DND-41 (cell line): ENCODE measurements around the gene AP1G2.
"Not testable (repeated sequence)": the region's sequence is repeated elsewhere in the genome, so short reads cannot be mapped to it uniquely, and the experiment has no call there.

Source experiments
- EZH2 ChIP-seq: IDR thresholded peaks from 3 replicates; pipeline ENCODE4 v1.6.1; 2012; ENCODE audit warnings: borderline replicate concordance, low read depth, mild to moderate bottlenecking, moderate library complexity, low read length, inconsistent platforms; ENCODE audit not compliant: severe bottlenecking
- TF ChIP-seq, protein P1 (sequence below): IDR thresholded peaks from 2 replicates; pipeline ENCODE4 v1.5.1; 2012; ENCODE audit warnings: borderline replicate concordance, low read length, moderate library complexity, mild to moderate bottlenecking; ENCODE audit not compliant: poor library complexity, severe bottlenecking; ENCODE audit errors: extremely low read depth

DNA sequence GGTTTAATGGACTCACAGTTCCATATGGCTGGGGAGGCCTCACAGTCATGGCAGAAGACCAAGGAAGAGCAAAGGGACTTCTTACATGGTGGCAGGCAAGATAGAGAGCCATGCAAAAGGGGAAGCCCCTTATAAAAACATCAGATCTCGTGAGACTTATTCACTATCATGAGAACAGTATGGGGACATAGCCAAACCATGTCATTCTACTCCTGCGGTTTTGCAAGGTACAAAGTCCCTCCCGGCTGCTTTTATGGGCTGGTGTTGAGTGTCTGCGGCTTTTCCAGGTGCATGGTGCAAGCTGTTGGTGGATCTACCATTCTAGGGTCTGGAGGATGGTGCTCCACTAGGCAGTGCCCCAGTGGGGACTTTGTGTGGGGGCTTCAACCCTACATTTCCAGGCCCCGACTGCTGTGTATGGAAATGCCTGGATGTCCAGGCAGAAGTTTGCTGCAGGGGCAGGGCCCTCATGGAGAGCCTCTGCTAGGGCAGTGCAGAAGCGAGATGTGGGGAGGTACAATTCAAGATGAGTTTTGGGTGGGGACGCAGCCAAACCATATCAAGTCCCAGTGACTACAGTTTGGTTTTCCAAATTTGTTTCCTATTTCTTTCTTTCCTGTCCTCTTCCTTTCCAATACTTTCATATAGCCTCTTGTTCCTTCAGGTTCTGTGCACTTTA is 42.0 kb upstream of the AP1G2 start:
- TF ChIP-seq, protein P1, sequence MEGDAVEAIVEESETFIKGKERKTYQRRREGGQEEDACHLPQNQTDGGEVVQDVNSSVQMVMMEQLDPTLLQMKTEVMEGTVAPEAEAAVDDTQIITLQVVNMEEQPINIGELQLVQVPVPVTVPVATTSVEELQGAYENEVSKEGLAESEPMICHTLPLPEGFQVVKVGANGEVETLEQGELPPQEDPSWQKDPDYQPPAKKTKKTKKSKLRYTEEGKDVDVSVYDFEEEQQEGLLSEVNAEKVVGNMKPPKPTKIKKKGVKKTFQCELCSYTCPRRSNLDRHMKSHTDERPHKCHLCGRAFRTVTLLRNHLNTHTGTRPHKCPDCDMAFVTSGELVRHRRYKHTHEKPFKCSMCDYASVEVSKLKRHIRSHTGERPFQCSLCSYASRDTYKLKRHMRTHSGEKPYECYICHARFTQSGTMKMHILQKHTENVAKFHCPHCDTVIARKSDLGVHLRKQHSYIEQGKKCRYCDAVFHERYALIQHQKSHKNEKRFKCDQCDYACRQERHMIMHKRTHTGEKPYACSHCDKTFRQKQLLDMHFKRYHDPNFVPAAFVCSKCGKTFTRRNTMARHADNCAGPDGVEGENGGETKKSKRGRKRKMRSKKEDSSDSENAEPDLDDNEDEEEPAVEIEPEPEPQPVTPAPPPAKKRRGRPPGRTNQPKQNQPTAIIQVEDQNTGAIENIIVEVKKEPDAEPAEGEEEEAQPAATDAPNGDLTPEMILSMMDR, result not testable (repeated sequence)
- TF ChIP-seq EZH2, result not testable (repeated sequence)
